Right lung (tissue), 5 donors: ENCODE data around the gene ZNF22. TPM values are rescaled to one million over a fixed set of nuclear protein-coding genes. Genes with fewer than 3 reads are reported as not detected.
A peak's percentile ranks its signal among the peaks of the same experiment; 100 is the strongest.
"Not testable (repeated sequence)": the region's sequence is repeated elsewhere in the genome, so short reads cannot be mapped to it uniquely, and the experiment has no call there.

Experiments
- DNase-seq, 2 donors: peaks; one replicate each; pipeline ENCODE4 v3.0.0-alpha.2; 2013
- polyA plus RNA-seq, 5 donors: library from polyadenylated mRNA; unstranded; fragments of 120-200 nt; gene quantifications; one replicate each; pipeline versions ENCODE4 v1.2.1 to v1.2.3, GENCODE V29; 2013; ENCODE audit warnings: inconsistent platforms in 1 of 5, low replicate concordance in 1 of 5; ENCODE audit not compliant: insufficient read length in 5 of 5, insufficient read depth in 1 of 5

The ZNF22 gene
- polyA plus RNA-seq, 5 donors, result 69.0 to 105 (median 79.8) TPM

DNA sequence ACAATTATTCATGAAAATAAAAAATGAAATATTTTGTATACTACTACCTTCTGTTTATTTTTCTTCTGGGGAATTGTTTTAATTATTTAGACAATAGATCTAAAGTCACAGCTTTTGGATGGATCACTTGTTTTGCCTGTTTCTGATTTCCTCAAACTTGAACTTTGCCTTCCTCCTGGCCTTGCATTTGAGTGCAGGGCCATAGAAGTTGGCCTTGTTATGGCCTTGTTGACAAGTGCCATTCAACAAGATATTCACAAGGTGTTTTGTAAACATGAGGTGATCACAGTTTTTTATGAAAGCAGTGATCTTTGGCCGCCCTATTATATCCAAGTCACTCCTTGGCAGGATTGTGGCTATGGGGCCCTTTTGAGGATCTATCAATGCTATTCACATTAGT is 4.6 kb downstream of the ZNF22 start:
- DNase-seq, result no peak

DNA sequence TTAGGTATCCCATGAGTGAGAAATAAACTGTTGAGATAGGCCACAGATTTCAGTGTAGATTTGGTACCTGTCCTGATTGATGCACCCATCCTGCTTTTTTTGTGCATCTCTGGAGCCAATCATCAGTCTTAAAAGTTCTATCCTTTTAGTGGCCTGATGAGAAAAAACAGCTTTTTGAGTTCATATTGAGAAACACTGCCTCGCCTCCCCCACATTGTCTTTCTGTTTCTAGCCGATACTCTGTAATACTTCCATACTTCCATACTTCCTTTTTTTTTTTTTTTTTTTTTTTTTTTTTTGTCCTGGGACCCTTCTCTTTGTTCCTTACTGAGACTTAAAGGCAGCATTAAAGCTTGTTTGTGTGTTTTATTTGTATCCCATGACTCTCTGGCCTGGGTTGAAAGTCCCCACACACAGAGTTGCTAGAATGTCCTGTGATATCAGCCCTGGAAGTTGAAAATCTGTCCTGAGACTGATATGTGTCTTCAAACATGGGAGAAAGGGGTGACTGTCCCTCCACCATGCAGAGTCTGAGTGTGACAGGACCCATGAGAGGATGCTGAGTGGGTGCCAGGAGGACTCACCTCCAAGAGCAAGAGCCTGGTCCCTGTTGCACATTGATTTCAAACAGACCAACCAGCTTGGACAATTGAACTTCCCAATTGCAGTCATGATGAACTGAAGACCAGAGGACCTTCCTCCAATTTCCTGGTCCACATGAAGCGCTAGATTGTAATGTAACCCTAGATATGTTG is 5.7 kb downstream of the ZNF22 start:
- DNase-seq, result no peak

DNA sequence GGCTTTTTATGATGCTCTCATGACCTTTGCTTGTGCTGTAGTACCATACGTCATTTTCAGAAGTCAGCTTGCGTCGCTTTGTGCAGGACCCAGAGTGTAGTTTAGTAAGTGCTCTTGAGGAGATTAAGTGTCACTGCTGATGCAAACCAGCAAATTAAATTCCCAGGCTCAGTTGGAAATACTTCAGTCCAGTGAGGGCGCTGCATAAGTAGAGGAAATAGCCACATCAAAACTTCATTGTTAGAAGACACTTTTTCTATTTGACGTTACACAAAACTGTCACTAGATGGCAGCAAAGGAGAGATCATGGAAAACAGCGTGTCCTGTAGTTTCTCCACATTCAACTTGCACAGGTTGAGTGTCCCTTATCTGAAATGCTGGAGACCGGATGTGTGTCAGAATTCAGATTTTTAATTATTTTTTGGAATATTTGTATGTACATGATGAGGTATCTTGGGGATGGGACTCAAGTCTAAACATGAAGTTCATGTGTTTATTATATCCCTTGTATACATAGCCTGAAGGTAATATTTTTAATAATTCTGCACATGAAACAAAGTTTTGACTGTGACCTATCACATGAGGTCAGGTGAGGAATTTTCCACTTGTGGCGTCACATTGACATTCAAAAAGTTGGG is 7.9 kb downstream of the ZNF22 start:
- peak; percentile 77 to 83 for DNase-seq

DNA sequence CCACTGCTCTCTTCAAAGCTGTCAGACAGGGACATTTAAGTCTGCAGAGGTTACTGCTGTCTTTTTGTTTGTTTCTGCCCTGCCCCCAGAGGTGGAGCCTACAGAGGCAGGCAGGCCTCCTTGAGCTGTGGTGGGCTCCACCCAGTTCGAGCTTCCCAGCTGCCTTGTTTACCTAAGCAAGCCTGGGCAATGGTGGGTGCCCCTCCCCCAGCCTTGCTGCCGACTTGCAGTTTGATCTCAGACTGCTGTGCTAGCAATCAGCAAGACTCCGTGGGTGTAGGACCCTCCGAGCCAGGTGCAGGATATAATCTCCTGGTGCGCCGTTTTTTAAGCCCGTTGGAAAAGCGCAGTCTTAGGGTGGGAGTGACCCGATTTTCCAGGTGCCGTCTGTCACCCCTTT is 13.8 kb downstream of the ZNF22 start:
- not testable (repeated sequence) for DNase-seq

DNA sequence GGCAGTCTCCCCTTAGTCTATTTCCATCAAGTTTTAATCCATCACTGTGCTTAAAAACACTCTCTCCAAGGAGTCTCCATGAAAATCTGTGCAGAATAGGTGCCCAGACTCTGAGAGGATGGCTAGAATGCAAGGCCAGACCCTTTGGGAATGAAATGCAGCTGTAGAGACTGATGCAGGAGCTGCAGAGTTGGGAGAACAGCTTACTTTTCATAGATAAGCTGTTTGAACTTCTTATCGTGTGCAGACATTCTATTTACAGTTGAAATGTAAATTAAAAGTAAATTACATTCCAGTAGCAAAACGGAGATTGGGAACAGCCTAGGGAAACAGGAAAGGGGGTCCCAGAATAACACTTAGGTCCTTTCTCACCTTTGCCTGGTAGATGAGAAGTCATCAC is 14.9 kb downstream of the ZNF22 start:
- no peak for DNase-seq

DNA sequence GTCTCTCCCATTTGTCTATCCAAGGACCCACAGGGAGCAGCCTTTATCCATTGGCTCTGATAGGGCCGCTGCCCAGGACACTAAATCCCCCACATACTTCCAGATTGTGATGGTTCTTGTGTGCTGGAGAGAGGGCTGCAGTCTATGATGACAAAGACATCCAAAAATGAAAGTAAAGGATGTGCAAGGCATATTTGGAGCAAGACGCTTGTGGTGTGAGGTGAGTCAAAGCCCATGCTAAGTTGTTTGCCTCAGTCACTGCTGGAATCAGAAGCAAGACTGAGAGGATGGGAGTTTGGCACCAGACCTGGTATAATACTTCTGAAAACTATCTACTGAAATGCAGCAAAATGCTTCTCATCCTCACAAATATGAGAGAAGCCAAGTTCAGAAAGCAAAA is 22.7 kb downstream of the ZNF22 start:
- no peak for DNase-seq

DNA sequence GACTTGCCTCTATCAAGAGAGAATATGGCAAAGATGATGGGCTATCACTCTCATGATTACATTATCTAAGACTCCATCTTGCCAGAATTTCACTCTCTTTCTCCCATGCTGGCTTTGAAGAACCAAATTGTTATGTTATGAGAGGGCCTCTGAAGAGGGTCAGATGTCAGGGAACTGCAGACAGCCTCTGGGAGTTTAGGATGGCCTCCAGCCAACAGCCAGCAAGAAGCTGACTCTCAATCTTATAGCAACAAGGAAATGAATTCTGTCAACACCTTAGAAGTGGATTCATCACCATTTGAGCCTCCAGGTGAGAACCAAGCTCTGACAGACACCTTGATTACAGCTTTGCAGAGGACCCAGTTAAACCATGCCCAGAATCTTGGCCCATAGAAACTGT is 33.6 kb downstream of the ZNF22 start:
- DNase-seq, result no peak

DNA sequence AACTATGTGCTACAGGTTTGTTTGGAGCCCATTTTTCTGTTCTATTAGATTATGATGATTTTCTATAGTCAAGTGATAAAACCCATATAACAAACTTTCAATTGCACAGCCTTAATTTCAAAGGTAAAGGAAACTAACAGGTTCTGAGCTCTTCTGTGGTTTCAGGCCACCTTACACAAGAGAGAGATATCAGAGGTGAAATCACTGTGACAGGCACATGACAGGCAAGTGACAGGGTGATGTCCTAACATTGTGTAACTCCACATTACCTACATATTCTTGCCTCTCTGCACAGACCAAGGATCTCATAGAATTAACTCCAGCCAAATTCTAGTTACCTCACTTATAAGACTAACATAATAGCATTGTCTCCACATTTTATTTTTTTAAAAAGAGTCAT is 35.0 kb downstream of the ZNF22 start:
- no peak for DNase-seq

DNA sequence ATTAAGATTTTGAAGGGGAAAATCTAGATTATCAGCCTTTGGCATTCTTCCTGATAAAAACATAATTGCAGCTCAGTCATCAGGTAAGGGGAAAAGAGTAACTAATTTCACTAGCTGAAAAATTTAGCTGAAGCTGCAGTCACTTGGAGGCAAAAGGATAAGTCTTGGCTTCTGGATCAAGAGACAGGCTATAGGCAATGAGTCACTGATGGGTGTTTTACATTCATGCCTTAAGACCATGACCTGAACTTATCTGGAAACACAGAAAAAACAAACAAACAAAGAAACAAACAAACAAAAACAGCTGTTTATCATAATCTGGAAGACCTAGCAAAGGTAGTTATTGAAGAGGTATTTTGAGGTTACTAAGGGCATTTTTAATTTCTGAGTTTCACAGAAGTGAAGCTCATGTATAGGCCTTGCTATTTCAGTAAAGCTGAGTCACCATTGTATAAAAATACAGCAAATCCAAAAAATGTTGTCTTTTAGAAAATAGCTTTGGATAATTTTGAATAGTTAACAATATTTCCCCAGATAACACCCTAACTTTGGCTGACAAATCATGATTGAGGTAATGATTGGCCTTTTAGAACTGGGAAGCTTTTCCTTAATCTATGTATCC is 40.3 kb downstream of the ZNF22 start:
- no peak for DNase-seq

DNA sequence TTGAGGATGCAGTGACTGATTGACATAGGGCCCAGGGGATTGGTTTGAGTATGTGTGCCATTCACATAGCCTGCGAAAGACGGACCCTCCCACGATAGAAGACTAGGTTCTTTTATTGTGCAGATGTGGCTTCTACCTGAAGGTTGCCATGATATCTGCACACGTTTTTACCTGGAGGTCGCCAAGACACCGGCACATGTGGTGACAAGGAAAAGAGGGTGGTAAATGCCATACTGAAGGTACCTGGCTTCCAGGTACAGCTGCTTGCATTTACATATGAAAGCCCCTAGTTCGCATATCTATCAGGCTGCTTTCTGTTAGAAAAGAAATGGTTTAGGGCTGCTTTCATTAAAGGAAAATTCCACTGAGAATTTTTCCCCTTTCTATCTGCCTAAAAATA is 43.6 kb downstream of the ZNF22 start:
- DNase-seq, result no peak

DNA sequence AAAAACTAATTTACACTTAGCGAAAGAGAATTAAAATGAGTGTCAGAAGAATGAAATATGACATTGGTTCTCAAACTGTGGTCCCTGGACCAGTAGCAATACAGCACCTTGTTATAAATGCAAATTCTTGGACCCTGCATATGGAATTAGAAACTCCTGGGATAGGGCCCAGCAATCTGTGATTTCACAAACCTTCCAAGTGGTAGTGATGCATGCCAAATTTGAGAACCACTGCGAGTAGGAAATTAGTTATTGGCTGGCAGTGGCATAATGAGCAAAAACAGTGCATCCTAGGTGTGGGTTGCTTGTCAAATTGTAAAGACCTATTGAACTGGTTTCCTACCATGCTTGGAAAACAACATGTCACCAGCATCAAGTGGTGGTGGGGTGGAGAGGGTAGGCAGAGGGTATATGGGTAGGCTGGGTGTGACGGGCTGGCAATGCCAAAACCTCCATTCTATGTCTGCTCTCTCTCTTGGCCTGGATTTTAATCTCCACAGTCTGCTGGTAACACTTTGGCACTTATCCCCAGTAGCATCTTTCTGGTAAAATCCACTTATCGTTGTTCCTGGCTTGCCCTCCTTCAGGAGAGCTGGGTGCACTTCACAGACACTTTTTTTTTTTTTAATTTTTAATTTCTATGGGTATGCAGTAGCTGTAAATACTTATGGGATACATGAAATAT is 50.0 kb downstream of the ZNF22 start:
- no peak for DNase-seq

DNA sequence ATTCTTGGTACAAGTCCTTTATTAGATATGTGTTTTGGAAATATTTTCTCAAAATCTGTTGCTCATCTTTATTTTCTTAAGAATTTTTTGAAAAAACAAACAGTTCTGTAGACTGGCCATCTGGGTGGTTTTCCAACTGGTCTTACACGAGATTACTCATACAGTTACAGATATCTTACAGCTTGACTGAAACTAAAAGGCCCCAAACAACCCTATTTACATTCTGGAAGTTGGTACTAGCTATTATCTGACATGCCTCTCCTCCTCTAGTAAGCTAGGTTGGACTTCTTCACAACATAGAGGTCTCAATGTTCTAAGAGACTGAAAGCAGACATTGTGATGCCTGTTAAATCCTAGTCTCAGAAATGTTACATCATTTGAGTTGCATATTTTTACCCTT is 52.0 kb downstream of the ZNF22 start:
- no peak for DNase-seq

DNA sequence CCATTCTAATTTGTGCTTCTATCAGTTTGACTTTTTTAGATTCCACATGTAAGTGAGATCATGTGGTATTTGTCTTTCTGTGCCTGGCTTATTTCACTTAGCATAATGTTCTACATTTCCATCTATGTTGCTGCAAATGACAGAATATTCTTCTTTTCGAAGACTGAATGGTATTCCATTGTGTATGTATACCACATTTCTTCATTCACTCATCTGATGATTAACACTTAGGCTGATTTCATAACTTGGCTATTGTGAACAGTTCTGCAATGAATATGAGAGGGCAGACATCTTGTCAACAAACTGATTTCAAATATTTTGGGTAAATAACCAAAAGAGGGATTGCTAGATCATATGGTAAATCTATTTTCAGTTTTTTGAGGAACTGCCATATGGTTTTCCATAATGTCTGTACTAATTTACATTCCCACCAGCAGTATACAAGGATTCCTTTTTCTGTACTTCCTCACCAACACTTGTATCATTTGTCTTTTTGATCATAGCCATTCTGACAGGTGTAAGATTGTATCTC is 52.9 kb downstream of the ZNF22 start:
- DNase-seq, result no peak

Other genes starting within 250 kb of the ZNF22 start
- 1 to 10 TPM; 1.1 to 1.8 (median 1.7) TPM for gene TMEM72, start 89.6 kb upstream of the ZNF22 start, polyA plus RNA-seq
- gene RASSF4, start 41.1 kb upstream of the ZNF22 start, polyA plus RNA-seq, result 10 to 100 TPM; 17.3 to 24.6 (median 18.7) TPM
- gene DEPP1, start 22.1 kb upstream of the ZNF22 start, polyA plus RNA-seq, result 10 to 100 TPM; 16.0 to 66.4 (median 30.4) TPM